ENCODE data around the gene ITPRID1. TPM values are rescaled to one million over a fixed set of nuclear protein-coding genes. Genes with fewer than 3 reads are reported as not detected.
A peak's percentile ranks its signal among the peaks of the same experiment; 100 is the strongest.

The ITPRID1 gene
- total RNA-seq, 4 donors from 2014 or later = 0.49 TPM; not detected in 3

GRCh38 chr7:31640381-31640780 lies 126.5 kb downstream of the ITPRID1 start:
- no peaks in the 10 kb centered on the region for H3K4me1 ChIP-seq
- no peak overlapping the region for H3K27ac ChIP-seq
- no peak for TF ChIP-seq POLR2A (IDR thresholded peaks at IDR 0.05)
- no peak for TF ChIP-seq POLR2AphosphoS5 (IDR thresholded peaks at IDR 0.05)
- TF ChIP-seq EP300 (IDR thresholded peaks at IDR 0.05) = no peak
- no peak for TF ChIP-seq CTCF (IDR thresholded peaks at IDR 0.05)
- no peak for ATAC-seq
- 69% methylated on average over 3 of the region's 3 CpGs; no CpG with 5 or more reads in 1 of the 2 donors for WGBS, 2 donors (ENCODE audit: low coverage in 1 of 2)
- no peaks in the 10 kb centered on the region for H3K9me3 ChIP-seq
- H3K27me3 ChIP-seq = no peaks in the 10 kb centered on the region
- H3K36me3 ChIP-seq = no peaks in the 10 kb centered on the region
- no peak overlapping the region for H3K4me3 ChIP-seq

- H3K4me1 ChIP-seq = no peaks in the 10 kb centered on the region
- WGBS, 2 donors (ENCODE audit: low coverage in 1 of 2) = 60% methylated on average over 1 of the region's 5 CpGs; no CpG with 5 or more reads in 1 of the 2 donors
- no peaks in the 10 kb centered on the region for H3K27me3 ChIP-seq
- H3K4me3 ChIP-seq = no peak overlapping the region
- no peaks in the 10 kb centered on the region for H3K9me3 ChIP-seq
- TF ChIP-seq EP300 (IDR thresholded peaks at IDR 0.05) = no peak
- no peak for TF ChIP-seq CTCF (IDR thresholded peaks at IDR 0.05)
- TF ChIP-seq POLR2A (IDR thresholded peaks at IDR 0.05) = no peak
- TF ChIP-seq POLR2AphosphoS5 (IDR thresholded peaks at IDR 0.05) = no peak
- no peaks in the 10 kb centered on the region for H3K36me3 ChIP-seq
- ATAC-seq = no peak
- no peak overlapping the region for H3K27ac ChIP-seq
These were observed 128.8 kb downstream of the ITPRID1 start for GRCh38 chr7:31642681-31643115.

- ATAC-seq = no peak
- TF ChIP-seq CTCF (IDR thresholded peaks at IDR 0.05) (no peak), POLR2AphosphoS5 (IDR thresholded peaks at IDR 0.05) (no peak), EP300 (IDR thresholded peaks at IDR 0.05) (no peak)
These were observed 133.1 kb downstream of the ITPRID1 start for GRCh38 chr7:31646942-31647341.

GRCh38 chr7:31647511-31647910 lies 133.6 kb downstream of the ITPRID1 start:
- ATAC-seq = no peak
- H3K9me3 ChIP-seq = no peaks in the 10 kb centered on the region
- H3K27ac ChIP-seq = no peak overlapping the region
- H3K4me3 ChIP-seq = no peak overlapping the region
- 78 to 80% methylated on average over 5 to 7 of the region's 7 CpGs for WGBS, 2 donors (ENCODE audit: low coverage in 1 of 2)
- TF ChIP-seq POLR2AphosphoS5 (IDR thresholded peaks at IDR 0.05) (no peak), CTCF (IDR thresholded peaks at IDR 0.05) (no peak), POLR2A (IDR thresholded peaks at IDR 0.05) (no peak), EP300 (IDR thresholded peaks at IDR 0.05) (no peak)
- no peaks in the 10 kb centered on the region for H3K36me3 ChIP-seq
- H3K27me3 ChIP-seq = no peaks in the 10 kb centered on the region
- no peaks in the 10 kb centered on the region for H3K4me1 ChIP-seq

More at GRCh38 chr7:31646942-31647341, 133.1 kb downstream of the ITPRID1 start:
- H3K27me3 ChIP-seq = no peaks in the 10 kb centered on the region
- 89 to 91% methylated on average over 4 of the region's 4 CpGs for WGBS, 2 donors (ENCODE audit: low coverage in 1 of 2)
- no peak overlapping the region for H3K4me3 ChIP-seq
- no peaks in the 10 kb centered on the region for H3K4me1 ChIP-seq
- H3K36me3 ChIP-seq = no peaks in the 10 kb centered on the region
- no peak overlapping the region for H3K27ac ChIP-seq
- H3K9me3 ChIP-seq = no peaks in the 10 kb centered on the region

- H3K36me3 ChIP-seq = no peaks in the 10 kb centered on the region
These were observed 134.4 kb downstream of the ITPRID1 start for GRCh38 chr7:31648288-31648687.

More at GRCh38 chr7:31648288-31648687, 134.4 kb downstream of the ITPRID1 start:
- no peaks in the 10 kb centered on the region for H3K9me3 ChIP-seq
- H3K4me3 ChIP-seq = no peak overlapping the region
- no peaks in the 10 kb centered on the region for H3K27me3 ChIP-seq
- WGBS, 2 donors (ENCODE audit: low coverage in 1 of 2) = 88 to 100% methylated on average over 1 of the region's 1 CpG
- no peak overlapping the region for H3K27ac ChIP-seq
- no peaks in the 10 kb centered on the region for H3K4me1 ChIP-seq
- no peak for ATAC-seq
- TF ChIP-seq CTCF (IDR thresholded peaks at IDR 0.05) (peak in 1 of 4 experiments; percentile 8), EP300 (IDR thresholded peaks at IDR 0.05) (no peak)

Measured in gastroesophageal sphincter (tissue), 4 donors.